ENCODE results near the gene CIAO3.

CIAO3 gene

DNA sequence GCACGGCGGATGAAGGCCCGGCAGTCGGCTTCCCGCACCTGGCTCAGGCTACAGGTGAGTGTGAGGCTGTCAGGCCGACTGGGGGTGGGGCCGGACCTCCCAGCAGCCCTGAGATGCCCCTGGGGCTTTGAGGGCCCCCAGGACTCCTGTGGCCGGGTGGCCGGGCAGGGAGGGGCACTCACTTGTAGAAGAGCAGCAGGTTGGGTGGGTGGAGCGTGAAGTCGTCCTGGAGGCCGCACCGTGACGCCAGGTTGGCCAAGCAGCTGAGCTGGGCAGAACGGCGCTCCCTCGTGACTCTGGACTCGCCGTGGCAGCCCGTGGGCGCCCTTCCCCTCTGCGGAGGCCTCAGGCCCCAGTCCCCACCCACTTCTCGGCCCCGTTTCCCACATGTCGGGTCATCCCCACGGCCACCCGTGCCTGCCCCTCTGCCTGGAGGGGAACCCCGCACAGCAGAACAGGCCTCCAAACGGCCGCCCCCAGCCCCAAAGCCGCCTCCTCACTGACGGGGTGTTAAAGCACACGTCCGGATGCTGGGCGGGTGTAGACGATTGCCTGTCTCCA, 34.5 kb upstream of the CIAO3 start:
- no peak for DNase-seq (ENCODE audit: low read depth)

DNA sequence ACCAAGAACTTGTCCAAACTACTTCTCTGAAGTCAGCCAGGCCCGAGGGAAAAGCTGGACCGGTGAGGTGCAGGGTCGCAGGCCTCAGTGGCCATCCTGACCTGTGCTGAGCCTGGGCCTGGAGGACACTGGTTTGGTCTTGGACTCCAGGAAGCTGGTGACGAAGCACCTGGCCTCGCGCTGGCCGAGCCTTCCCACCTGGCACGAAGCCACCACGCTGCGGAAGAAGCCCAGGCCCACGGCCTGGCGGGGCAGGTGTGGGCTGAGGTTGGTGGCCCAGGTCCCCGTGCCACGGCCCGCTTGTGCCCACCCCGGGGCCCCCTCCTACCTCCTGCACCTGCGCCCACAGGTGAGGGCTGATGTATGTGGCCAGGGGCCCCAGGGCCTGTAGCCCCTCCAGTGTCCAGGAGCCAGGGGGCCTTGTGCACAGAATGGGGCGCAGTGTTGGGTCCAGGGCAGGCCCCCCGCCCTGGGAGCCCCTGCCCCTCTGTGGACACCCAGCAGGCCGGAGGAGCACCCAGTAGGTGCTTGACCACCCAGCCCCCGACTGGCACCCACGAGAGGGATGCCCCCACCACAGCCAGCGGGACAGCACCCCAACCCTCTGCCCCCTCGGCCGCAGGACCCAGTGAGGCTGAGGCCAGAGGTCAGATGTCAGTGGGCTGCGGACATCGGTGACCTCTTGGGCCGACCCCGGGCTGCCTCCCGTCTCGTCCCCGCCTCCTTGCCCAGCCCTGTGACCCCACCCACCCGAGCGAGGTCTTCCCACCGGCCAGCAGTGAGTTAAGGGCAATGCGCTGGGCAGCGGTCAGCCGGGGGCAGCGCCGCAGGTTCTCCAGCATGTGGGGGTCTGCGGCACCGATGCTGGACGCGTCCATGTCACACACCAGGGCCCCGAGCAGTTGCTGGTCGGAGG, 33.5 kb upstream of the CIAO3 start:
- DNase-seq (ENCODE audit: low read depth): no peak

DNA sequence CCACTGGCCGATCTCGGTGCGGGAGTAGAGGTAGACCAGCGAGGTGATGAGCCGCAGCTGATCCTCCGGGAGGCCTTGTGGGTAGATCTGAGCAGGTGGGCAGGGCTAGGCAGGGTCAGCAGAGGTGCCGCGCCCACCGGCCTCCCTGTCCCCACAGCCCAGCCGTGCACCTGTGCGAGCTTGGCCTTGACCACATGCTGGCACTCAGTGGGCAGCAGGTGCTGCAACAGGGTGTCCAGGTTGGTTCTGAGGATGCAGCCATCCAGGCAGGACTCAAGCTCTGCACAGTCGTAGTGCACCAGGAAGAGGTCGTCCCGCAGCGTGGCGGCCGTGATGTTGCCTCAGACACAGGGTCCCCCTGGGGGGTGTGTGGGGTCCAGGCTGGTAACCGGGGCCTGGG, 32.2 kb upstream of the CIAO3 start:
- no peak for DNase-seq (ENCODE audit: low read depth)

DNA sequence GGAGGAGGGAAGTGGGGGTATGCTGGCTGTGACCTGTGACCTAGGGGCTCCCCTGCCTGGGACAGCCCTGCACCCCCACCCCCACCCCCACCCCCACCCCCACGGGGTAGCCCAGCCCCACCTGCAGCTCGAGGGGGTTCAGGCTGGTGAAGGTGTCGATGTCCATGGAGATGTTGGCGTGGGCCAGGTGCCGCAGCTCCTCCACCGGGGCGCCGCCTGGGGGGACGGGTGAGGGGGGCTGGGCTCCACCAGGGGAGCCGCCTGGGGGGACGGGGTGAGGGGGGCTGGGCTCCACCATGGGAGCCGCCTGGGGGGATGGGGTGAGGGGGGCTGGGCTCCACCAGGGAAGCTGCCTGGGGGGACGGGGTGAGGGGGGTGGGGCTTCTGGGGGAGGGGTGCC, 29.6 kb upstream of the CIAO3 start:
- no peak for DNase-seq (ENCODE audit: low read depth)

- no peak for DNase-seq (ENCODE audit: low read depth)
These were observed 29.1 kb upstream of the CIAO3 start for GRCh38 chr16:769934-770333.

GRCh38 chr16:769184-769784, 28.5 kb upstream of the CIAO3 start:
- DNase-seq (ENCODE audit: low read depth): no peak

GRCh38 chr16:768428-768827, 27.6 kb upstream of the CIAO3 start:
- no peak for DNase-seq (ENCODE audit: low read depth)

GRCh38 chr16:767743-768235, 27.0 kb upstream of the CIAO3 start:
- DNase-seq (ENCODE audit: low read depth): no peak

GRCh38 chr16:766820-767640, 26.2 kb upstream of the CIAO3 start:
- DNase-seq (ENCODE audit: low read depth): no peak

GRCh38 chr16:766008-766819, 25.4 kb upstream of the CIAO3 start:
- no peak for DNase-seq (ENCODE audit: low read depth)

DNA sequence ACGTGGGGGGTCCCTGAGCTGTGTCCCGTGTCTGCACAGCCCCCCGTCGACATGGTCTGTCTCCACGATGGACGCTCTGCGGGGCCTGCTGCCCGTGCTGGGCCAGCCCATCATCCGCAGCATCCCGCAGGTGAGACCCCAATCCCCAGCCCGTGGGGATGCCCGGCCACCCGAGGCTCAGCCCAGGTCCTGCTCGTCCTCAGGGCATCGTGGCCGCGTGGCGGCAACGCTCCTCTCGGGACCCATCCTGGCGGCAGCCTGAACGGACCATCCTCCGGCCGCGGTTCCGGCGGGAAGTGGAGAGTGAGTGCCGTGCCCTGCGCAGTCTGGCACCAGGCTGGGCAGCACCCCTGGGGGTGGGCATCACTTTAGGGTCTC, 24.7 kb upstream of the CIAO3 start:
- DNase-seq (ENCODE audit: low read depth): no peak

GRCh38 chr16:764848-765487, 24.2 kb upstream of the CIAO3 start:
- no peak for DNase-seq (ENCODE audit: low read depth)

DNA sequence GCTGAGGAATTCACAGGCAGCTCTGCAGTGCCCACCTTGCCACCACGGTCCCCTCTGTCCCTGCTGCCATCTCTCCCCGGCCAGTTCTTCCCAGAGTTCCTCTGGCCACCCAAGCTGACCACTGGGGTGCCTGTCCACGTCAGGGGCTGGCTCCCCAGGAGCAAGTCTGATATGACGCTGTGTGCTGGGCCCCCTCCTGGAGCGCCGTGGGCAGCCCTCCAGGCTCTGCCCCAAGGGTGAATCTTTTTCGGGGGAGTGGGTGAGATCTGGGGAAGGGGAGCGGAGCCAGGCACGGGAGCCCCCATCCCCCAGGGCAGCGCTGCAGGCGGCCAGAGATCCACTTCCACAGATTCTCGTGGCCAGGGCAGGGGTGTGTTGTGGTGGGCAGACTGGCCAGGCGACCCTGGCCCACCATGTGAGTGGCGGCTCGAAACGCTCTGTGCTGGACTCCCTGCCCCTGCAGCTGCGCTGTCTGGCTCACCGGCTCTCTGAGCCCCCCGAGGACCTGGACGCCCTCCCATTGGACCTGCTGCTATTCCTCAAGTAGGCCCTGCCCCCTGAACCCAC, 23.5 kb upstream of the CIAO3 start:
- no peak for DNase-seq (ENCODE audit: low read depth)

DNA sequence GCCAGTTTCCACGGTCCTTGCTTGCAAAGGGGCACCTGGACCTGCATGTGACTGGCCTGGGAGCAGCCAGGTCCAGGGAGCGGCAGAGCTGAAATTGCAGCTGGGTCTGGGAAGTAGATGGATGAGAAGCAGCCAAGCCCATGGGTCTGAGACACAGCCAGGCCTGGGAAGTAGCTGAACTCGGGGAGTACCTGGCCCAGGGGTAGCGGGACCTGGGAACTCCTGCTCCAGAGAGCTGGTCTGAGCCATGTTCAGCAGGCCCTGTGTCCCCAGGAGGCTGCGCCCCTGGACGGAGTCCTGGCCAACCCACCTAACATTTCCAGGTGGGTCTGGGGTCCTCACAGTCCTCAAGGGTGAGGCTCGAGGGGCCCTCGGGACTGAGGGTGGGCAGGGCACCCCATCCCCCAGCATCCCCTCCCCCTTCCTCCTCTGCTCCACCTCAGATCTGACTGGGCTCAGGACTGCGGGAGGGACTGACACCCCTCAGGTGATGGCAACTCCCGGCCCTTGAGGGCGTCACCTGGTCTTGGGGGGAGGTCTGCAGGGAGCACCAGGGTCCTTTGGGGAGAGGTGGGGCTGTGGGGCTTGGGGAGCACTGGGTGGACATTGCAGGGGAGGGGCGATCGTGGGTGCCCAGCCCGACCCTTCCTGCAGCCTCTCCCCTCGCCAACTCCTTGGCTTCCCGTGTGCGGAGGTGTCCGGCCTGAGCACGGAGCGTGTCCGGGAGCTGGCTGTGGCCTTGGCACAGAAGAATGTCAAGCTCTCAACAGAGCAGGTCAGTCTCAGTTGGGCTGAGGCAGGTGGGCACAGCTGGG, 22.8 kb upstream of the CIAO3 start:
- DNase-seq (ENCODE audit: low read depth): no peak

GRCh38 chr16:762595-763268, 21.9 kb upstream of the CIAO3 start:
- DNase-seq (ENCODE audit: low read depth): no peak

GRCh38 chr16:761625-762513, 21.1 kb upstream of the CIAO3 start:
- no peak for DNase-seq (ENCODE audit: low read depth)

DNA sequence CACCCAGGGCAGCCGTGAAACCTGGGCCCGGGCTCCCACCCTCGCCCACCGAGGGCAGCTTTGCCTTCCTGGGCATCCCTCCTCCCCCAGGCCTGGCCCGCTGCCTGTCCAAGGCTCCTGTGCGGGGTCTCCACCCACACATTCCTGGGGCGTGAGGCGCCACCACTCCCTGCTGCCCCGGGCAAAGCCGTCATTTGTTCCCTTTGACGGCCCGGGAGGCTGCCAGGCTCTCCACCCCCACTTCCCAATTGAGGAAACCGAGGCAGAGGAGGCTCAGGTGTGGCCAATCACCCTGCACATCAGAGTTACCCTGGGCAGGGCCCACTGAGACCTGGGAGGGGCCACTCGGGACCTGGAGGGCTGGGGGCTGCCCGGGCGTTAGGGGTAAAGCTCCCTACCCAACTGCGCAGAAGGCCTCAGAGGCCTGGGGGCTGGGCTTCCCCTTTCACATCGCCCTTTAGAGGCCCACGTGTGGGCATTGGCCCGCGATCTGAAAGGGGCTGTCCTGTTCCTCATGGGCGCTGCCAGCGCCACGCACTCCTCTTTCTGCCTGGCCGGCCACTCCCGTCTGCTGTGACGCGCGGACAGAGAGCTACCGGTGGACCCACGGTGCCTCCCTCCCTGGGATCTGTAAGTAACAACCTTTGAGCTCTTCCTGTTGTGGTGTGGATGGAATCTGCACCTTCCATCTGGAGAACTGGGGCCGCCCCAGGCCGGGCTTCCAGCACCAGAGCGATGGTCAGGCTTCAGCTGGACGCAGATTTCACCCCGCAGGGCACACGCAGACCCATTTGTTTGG, 19.9 kb upstream of the CIAO3 start, which contains the start of gene MSLN:
Gene MSLN, plus strand, starts transcription at position 190 of the 799 bp plus-strand sequence. CDS start 1,947 bp downstream, outside the sequence.
- no peak for DNase-seq (ENCODE audit: low read depth)

Measured in stromal cell of bone marrow (primary cell).